Measurements from ENCODE around the gene HES7. TPM values are rescaled to one million over a fixed set of nuclear protein-coding genes. Genes with fewer than 3 reads are reported as not detected.

Gene HES7
- total and polyA plus RNA-seq, 4 donors, result not detected

GRCh38 chr17:8158267-8159031, 34.5 kb upstream of the HES7 start:
- Histone ChIP-seq H3K36me3 (ENCODE audit: control insufficient read depth in 4 of 4, insufficient read depth in 3 of 4, low read depth in 1 of 4, low read length in 3 of 4) (peaks cover 2 to 10% (median 6%) of the 10 kb centered on the region in 4 donors), H3K9me3 (ENCODE audit: control insufficient read depth in 4 of 4, low read length in 3 of 4) (no peaks in the 10 kb centered on the region), H3K4me3 (ENCODE audit: low read depth in 1 of 3, low read length in 3 of 3) (no peak overlapping the region), H3K9ac (ENCODE audit: low read depth in 1 of 2, low read length in 2 of 2) (peak overlapping the region in 1 of 2 donors; percentile 29), H3K27me3 (ENCODE audit: control insufficient read depth in 4 of 4, insufficient read depth in 4 of 4, low read length in 3 of 4) (no peaks in the 10 kb centered on the region), H3K27ac (ENCODE audit: low read depth in 1 of 2, low read length in 2 of 2) (peak overlapping the region; percentile 69 to 93), H3K4me1 (ENCODE audit: control insufficient read depth in 4 of 4, insufficient read depth in 4 of 4, low read length in 3 of 4) (peaks cover 6 to 56% (median 34%) of the 10 kb centered on the region in 4 donors)
- TF ChIP-seq MAX (IDR thresholded peaks at IDR 0.05) (peak; percentile 32), EGR1 (IDR thresholded peaks at IDR 0.05; ENCODE audit: low read depth in 2 of 2) (no peak), RXRA (IDR thresholded peaks at IDR 0.05) (peak; percentile 77 to 87), TAF1 (conservative IDR thresholded peaks at IDR 0.05) (peak; percentile 35), JUND (IDR thresholded peaks at IDR 0.05) (peak in 1 of 2 donors; percentile 23), RAD21 (IDR thresholded peaks at IDR 0.05) (peak; percentile 89 to 90), HNF4G (IDR thresholded peaks at IDR 0.05) (peak; percentile 76), YY1 (IDR thresholded peaks at IDR 0.05) (peak; percentile 61), REST (IDR thresholded peaks at IDR 0.05) (no peak), NR2F2 (IDR thresholded peaks at IDR 0.05) (peak; percentile 93), SP1 (IDR thresholded peaks at IDR 0.05) (peak; percentile 78), HNF4A (conservative IDR thresholded peaks at IDR 0.05) (peak; percentile 82 to 94), GABPA (IDR thresholded peaks at IDR 0.05 in 1 of 2, conservative IDR thresholded peaks at IDR 0.05 in 1 of 2) (no peak), FOXA1 (IDR thresholded peaks at IDR 0.05) (no peak), FOXA2 (IDR thresholded peaks at IDR 0.05) (no peak)
- TF ChIP-seq, protein P1, sequence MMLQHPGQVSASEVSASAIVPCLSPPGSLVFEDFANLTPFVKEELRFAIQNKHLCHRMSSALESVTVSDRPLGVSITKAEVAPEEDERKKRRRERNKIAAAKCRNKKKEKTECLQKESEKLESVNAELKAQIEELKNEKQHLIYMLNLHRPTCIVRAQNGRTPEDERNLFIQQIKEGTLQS (IDR thresholded peaks at IDR 0.05), result no peak
- TF ChIP-seq, protein P2, sequence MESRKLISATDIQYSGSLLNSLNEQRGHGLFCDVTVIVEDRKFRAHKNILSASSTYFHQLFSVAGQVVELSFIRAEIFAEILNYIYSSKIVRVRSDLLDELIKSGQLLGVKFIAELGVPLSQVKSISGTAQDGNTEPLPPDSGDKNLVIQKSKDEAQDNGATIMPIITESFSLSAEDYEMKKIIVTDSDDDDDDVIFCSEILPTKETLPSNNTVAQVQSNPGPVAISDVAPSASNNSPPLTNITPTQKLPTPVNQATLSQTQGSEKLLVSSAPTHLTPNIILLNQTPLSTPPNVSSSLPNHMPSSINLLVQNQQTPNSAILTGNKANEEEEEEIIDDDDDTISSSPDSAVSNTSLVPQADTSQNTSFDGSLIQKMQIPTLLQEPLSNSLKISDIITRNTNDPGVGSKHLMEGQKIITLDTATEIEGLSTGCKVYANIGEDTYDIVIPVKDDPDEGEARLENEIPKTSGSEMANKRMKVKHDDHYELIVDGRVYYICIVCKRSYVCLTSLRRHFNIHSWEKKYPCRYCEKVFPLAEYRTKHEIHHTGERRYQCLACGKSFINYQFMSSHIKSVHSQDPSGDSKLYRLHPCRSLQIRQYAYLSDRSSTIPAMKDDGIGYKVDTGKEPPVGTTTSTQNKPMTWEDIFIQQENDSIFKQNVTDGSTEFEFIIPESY (IDR thresholded peaks at IDR 0.05), result no peak
- TF ChIP-seq, protein P3, sequence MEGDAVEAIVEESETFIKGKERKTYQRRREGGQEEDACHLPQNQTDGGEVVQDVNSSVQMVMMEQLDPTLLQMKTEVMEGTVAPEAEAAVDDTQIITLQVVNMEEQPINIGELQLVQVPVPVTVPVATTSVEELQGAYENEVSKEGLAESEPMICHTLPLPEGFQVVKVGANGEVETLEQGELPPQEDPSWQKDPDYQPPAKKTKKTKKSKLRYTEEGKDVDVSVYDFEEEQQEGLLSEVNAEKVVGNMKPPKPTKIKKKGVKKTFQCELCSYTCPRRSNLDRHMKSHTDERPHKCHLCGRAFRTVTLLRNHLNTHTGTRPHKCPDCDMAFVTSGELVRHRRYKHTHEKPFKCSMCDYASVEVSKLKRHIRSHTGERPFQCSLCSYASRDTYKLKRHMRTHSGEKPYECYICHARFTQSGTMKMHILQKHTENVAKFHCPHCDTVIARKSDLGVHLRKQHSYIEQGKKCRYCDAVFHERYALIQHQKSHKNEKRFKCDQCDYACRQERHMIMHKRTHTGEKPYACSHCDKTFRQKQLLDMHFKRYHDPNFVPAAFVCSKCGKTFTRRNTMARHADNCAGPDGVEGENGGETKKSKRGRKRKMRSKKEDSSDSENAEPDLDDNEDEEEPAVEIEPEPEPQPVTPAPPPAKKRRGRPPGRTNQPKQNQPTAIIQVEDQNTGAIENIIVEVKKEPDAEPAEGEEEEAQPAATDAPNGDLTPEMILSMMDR (IDR thresholded peaks at IDR 0.05; ENCODE audit: low read depth, low read length, missing input control), result peak; percentile 98
- whole genome bisulfite sequencing, result 33% methylated on average over 20 of the region's 20 CpGs
- DNase-seq (ENCODE audit: low spot score), result peak; percentile 95
